Ishikawa (cell line): ENCODE results near the gene OR2D3.

Source experiments
- CEBPB ChIP-seq: IDR thresholded peaks from 2 replicates; pipeline ENCODE4 v1.6.1; 2012
- CREB1 ChIP-seq: IDR thresholded peaks from 2 replicates; pipeline ENCODE4 v1.6.1; 2012; ENCODE audit warnings: low read depth
- EGR1 ChIP-seq: IDR thresholded peaks from 2 replicates; pipeline ENCODE4 v1.6.1; 2012
- EP300 ChIP-seq: IDR thresholded peaks from 2 replicates; pipeline ENCODE4 v1.6.1; 2012; ENCODE audit warnings: borderline replicate concordance
- FOXM1 ChIP-seq: IDR thresholded peaks from 2 replicates; pipeline ENCODE4 v1.6.1; 2012; ENCODE audit warnings: low read depth, borderline replicate concordance
- MAX ChIP-seq: IDR thresholded peaks from 2 replicates; pipeline ENCODE4 v1.6.1; 2012
- NFIC ChIP-seq: IDR thresholded peaks from 2 replicates; pipeline ENCODE4 v1.6.1; 2012
- RAD21 ChIP-seq: IDR thresholded peaks from 2 replicates; pipeline ENCODE4 v1.6.1; 2012; ENCODE audit warnings: low read depth
- TAF1 ChIP-seq: IDR thresholded peaks from 2 replicates; pipeline ENCODE4 v1.6.1; 2012; ENCODE audit warnings: low read depth, mild to moderate bottlenecking
- TCF12 ChIP-seq: IDR thresholded peaks from 2 replicates; pipeline ENCODE4 v1.6.1; 2012; ENCODE audit warnings: low read depth
- TEAD4 ChIP-seq: IDR thresholded peaks from 2 replicates; pipeline ENCODE4 v1.6.1; 2012
- USF1 ChIP-seq: IDR thresholded peaks from 2 replicates; pipeline ENCODE4 v1.6.1; 2012
- YY1 ChIP-seq: IDR thresholded peaks from 2 replicates; pipeline ENCODE4 v1.6.1; 2012; ENCODE audit warnings: low read depth
- ZBTB7A ChIP-seq: IDR thresholded peaks from 2 replicates; pipeline ENCODE4 v1.6.1; 2012; ENCODE audit warnings: low read depth
- TF ChIP-seq, protein P1 (sequence below): IDR thresholded peaks from 2 replicates; pipeline ENCODE4 v1.6.1; 2012; ENCODE audit warnings: low read depth, mild to moderate bottlenecking

The OR2D3 gene

GRCh38 chr11:6920702-6921101 lies at the start of gene OR2D3:
Gene OR2D3, plus strand, starts transcription at chr11:6921002. Its CDS starts 0 bp downstream, at chr11:6921002.
- TF ChIP-seq TEAD4 (no peak), EGR1 (no peak), MAX (no peak), ZBTB7A (no peak), FOXM1 (no peak)
- TF ChIP-seq, protein P1, sequence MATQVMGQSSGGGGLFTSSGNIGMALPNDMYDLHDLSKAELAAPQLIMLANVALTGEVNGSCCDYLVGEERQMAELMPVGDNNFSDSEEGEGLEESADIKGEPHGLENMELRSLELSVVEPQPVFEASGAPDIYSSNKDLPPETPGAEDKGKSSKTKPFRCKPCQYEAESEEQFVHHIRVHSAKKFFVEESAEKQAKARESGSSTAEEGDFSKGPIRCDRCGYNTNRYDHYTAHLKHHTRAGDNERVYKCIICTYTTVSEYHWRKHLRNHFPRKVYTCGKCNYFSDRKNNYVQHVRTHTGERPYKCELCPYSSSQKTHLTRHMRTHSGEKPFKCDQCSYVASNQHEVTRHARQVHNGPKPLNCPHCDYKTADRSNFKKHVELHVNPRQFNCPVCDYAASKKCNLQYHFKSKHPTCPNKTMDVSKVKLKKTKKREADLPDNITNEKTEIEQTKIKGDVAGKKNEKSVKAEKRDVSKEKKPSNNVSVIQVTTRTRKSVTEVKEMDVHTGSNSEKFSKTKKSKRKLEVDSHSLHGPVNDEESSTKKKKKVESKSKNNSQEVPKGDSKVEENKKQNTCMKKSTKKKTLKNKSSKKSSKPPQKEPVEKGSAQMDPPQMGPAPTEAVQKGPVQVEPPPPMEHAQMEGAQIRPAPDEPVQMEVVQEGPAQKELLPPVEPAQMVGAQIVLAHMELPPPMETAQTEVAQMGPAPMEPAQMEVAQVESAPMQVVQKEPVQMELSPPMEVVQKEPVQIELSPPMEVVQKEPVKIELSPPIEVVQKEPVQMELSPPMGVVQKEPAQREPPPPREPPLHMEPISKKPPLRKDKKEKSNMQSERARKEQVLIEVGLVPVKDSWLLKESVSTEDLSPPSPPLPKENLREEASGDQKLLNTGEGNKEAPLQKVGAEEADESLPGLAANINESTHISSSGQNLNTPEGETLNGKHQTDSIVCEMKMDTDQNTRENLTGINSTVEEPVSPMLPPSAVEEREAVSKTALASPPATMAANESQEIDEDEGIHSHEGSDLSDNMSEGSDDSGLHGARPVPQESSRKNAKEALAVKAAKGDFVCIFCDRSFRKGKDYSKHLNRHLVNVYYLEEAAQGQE = no peak

DNA sequence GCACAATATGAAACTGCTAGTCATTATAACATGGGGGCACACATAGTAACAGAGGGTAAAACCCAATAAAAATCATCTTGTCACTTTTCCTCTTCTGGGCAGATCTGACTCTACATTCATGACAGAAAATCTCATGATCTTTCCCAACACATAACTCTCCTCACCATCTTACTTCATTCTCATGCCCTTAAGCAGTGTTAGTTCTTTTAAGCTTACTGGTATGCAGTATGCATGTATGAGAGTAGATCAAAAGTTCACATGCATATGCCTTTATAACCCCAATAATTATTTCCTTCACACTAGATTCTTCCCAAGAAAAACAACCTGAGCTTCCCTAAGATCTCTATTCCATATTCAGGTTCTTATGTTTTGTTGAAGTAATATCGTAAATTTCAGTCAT lies 49.5 kb upstream of the OR2D3 start:
- TF ChIP-seq EP300 (no peak), YY1 (no peak), CEBPB (no peak), EGR1 (no peak), NFIC (no peak), ZBTB7A (no peak), TCF12 (no peak), TAF1 (no peak), RAD21 (no peak), USF1 (no peak), TEAD4 (no peak), CREB1 (no peak), FOXM1 (no peak)
- TF ChIP-seq, protein P1 = no peak

- TF ChIP-seq MAX (no peak), NFIC (no peak), TEAD4 (no peak), FOXM1 (no peak), TCF12 (no peak), EP300 (no peak)
- TF ChIP-seq, protein P1 = peak; percentile 59
Observed at GRCh38 chr11:6875761-6876160, 45.0 kb upstream of the OR2D3 start.

GRCh38 chr11:6876325-6876724 lies 44.5 kb upstream of the OR2D3 start, which contains the start of gene OR10A4:
Gene OR10A4, plus strand, starts transcription at chr11:6876625. Its CDS starts 23 bp downstream, at chr11:6876648.
- TF ChIP-seq, protein P1 = no peak
- no peak for TF ChIP-seq TCF12
- no peak for TF ChIP-seq CREB1
- no peak for TF ChIP-seq TAF1
- TF ChIP-seq USF1 = no peak
- no peak for TF ChIP-seq CEBPB
- TF ChIP-seq EGR1 = no peak
- TF ChIP-seq EP300 = no peak
- no peak for TF ChIP-seq FOXM1
- no peak for TF ChIP-seq YY1
- TF ChIP-seq ZBTB7A = no peak
- TF ChIP-seq NFIC = no peak
- TF ChIP-seq RAD21 = no peak
- TF ChIP-seq MAX = no peak
- TF ChIP-seq TEAD4 = no peak
